NCI-H1105 (cell line): ENCODE measurements around the gene AGGF1.
"Not testable (repeated sequence)": the region's sequence is repeated elsewhere in the genome, so short reads cannot be mapped to it uniquely, and the experiment has no call there.

Experiments used
- DNase-seq: peaks from one replicate; lab custom pipeline; 2025; lab: John Stamatoyannopoulos, UW

The AGGF1 gene

DNA sequence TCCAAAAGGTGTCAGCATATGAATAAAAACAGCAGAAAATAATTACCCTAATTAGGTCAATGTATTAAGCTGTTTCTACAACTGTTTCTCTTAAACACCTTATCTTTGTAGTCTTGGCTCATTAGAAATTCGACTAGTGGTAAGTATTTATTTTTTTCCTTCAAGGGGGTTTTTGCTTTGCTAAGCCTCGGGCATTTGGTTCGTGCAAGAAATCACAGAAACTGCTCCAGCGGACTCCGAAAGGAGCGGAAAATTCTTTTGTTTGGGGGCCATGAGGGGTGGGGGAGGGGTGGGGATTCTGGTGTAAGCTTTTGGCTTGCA is 56.1 kb downstream of the AGGF1 start:
- peak; percentile 31 for DNase-seq

- DNase-seq, result no peak
Observed at GRCh38 chr5:77086689-77087483, 56.7 kb downstream of the AGGF1 start, which contains the start of gene ZBED3. Gene ZBED3 (minus strand): TSS chr5:77087285. CDS start chr5:77077878, 9,407 bp downstream.

- no peak for DNase-seq
Observed at GRCh38 chr5:77087484-77088261, 57.5 kb downstream of the AGGF1 start.

DNA sequence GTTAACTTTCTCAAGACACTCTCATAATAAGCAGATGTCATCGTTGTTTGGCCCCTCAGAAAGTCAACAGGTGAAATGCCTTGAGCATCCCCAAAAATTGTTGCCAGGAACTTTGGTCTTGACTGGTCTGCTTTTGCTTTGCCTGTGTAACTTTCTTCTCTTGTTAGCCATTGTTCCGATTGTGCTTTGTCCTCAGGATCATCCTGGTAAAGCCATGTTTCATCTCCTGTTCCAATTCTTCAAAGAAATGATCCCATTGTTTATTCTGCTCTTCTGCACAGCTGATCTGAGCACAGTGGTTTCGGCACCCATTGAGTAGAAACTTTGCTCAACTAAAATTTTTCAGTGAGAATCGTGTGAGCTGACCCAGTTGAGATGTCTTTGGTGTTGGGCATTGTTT is 65.0 kb downstream of the AGGF1 start:
- no peak for DNase-seq

DNA sequence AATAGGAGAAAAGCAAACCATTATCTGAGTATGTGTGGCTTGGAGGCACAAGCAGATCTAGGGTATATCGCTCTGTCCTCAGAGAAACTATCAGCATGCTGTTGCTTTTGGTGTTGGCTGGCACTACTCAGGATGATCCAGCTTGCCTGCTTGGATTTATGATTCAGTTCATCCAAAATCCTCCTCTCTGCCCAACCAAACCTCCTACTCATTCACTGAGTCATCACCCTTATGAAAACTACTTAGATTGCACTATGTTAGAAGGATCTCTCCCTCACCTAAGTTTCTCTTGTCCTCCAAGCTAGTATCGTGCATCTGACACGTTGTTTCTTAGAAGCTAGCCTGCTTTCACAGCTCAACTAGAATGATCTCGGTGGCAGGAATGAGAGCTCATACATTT is 71.1 kb downstream of the AGGF1 start:
- DNase-seq, result no peak

DNA sequence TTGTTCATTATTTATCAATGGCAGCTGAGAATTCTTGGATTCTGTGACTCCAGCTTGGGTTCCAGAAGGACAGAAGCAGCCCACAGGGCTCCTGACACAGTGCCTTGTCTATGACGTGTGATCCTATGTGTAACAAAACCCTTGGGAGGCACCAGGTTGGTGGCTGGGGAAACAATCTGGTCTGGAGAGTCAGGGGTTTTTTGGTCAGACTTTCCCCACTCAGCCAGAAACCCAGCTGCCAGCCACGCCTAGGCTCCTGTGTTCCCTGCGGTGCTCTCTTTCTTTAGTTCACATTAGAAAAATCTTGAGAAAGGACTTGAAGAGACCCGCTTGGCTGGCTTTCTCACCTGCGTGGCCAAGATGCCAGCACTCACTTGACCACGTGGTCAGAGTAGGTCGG is 72.3 kb downstream of the AGGF1 start:
- no peak for DNase-seq

DNA sequence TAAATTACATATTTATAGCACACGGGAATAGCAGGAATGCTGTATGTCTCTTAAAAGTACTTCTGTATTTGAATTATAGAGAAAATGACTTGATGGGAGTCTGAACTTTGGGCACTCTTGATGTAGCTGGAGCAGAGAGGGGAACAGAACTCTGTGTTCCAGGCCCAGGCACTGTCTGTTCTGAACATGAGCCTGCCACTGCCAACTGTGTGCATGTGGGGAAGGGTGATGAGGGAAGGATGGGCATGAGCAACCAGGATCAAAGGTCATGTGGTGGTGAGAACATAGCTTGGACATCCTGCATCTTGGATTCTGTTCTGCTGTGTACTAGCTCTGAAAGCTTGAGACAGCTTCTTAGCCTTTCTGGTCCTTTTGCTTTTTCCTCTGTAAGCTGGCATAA is 73.3 kb downstream of the AGGF1 start:
- DNase-seq, result no peak

DNA sequence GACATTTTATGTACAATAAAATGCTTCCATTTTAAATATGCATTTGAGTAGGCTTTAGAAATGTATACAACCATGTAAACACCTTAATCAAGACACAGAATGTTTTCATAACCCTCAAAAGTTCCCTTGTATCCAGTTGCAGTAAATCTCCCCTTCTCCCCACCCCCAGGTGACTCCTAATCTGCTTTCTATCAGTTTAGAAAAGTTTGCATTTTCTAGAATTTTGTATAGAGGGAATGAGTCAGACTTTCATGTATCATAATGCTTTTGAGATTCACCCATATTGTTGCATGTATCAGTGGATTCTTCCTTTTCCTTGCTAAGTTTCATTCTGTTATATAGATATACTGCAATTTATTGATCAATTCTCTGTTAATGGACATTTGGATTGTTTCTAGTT is 74.6 kb downstream of the AGGF1 start:
- no peak for DNase-seq

GRCh38 chr5:77107035-77107434 is 76.8 kb downstream of the AGGF1 start:
- DNase-seq, result not testable (repeated sequence)
